ENCODE results near the gene CCDC9. TPM values are rescaled to one million over a fixed set of nuclear protein-coding genes. Genes with fewer than 3 reads are reported as not detected.
A peak's percentile ranks its signal among the peaks of the same experiment; 100 is the strongest.

The CCDC9 gene
- total and polyA plus RNA-seq, 2 of the 8 experiments (the other 6 are each of a cell fraction or from before 2014, with no cell fraction given) = 3.7 to 29.8 TPM

DNA sequence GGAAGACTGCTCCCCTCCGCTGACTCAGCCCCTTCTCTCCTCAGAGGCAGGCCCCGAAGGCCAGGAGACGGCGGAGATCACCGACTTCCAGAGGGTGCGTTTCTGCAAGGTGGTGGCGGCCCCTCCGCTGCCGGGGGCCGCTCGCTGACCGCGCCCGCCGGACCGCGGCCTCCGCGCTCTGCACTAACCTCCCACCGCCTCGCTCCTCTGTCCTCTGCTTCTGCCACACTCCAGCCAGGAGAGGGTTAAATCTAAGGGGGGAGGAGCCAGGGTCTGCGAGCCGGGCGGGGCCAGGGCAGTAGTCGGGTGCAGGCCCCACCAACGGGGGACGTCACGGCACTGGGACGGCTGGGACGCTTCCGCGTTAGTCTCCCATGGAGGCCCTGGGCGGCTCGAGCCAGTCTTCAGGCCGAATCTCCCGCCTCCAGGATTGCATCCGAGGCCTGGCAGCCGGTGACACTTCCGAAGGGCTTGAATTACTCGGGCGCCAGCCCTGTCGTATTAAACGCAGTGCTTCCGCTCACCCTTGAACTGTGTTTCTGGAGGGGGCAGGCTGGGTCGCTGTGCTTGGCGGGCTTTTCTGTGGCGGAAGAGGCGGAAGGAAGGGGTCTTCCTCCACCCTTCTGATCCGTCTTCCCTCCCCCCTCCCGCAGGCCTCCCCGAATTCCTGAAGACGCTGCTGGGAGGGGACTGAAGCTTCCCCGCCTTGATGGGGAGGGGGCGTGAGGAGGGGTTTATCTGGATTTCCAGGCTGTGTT lies 17.2 kb downstream of the CCDC9 start (continued):
- TF ChIP-seq RXRA (IDR thresholded peaks at IDR 0.05; ENCODE audit: insufficient read depth, low read depth, low read length) = no peak
- TF ChIP-seq RBBP5 (IDR thresholded peaks at IDR 0.05; ENCODE audit: borderline replicate concordance, low read depth, low read length) = 0 out of 2 replicates have a peak, but pooled peaks have one; percentile 41

Measured in H1 (cell line).